HepG2 (cell line): ENCODE results near the gene SRC. TPM values are rescaled to one million over a fixed set of nuclear protein-coding genes. Genes with fewer than 3 reads are reported as not detected.

Experiments
- CBFB ChIP-seq: sonication (generic); formaldehyde crosslinking; IDR thresholded peaks from 2 replicates; pipeline ENCODE4 v1.4.0; 2020; ENCODE audit warnings: missing genetic modification reagents
- CHD2 ChIP-seq: IDR thresholded peaks from 2 replicates; pipeline ENCODE4 v1.6.1; 2011; ENCODE audit warnings: low read depth, low read length, improper control_type of control experiment
- DZIP1 ChIP-seq: sonication (generic); formaldehyde crosslinking; IDR thresholded peaks from 2 replicates; pipeline ENCODE4 v1.5.0; 2020; ENCODE audit warnings: mild to moderate bottlenecking, missing genetic modification reagents
- ETV5 ChIP-seq: IDR thresholded peaks from 2 replicates; pipeline ENCODE4 v1.6.1; 2018; ENCODE audit warnings: missing biosample characterization, missing genetic modification reagents, inconsistent platforms, borderline replicate concordance
- FOXO4 ChIP-seq: sonication (generic); formaldehyde crosslinking; conservative IDR thresholded peaks from 2 replicates; pipeline ENCODE4 v1.8.1; 2023; ENCODE audit warnings: missing genetic modification reagents
- KLF12 ChIP-seq: sonication (generic); formaldehyde crosslinking; IDR thresholded peaks from 2 replicates; pipeline ENCODE4 v1.4.0; 2020; ENCODE audit warnings: missing genetic modification reagents, borderline replicate concordance
- NRL ChIP-seq: sonication (generic); formaldehyde crosslinking; IDR thresholded peaks from 2 replicates; pipeline ENCODE4 v1.5.0; 2020; ENCODE audit warnings: missing genetic modification reagents, mild to moderate bottlenecking, moderate library complexity, borderline replicate concordance
- PHF20 ChIP-seq: sonication (generic); formaldehyde crosslinking; IDR thresholded peaks from 2 replicates; pipeline ENCODE4 v1.5.0; 2020; ENCODE audit warnings: mild to moderate bottlenecking, missing genetic modification reagents
- POLR2A ChIP-seq, 2 experiments: IDR thresholded peaks; 2 replicates each; pipeline ENCODE4 v1.6.1; 2011; ENCODE audit warnings: low read depth in 2 of 2, low read length in 2 of 2, mild to moderate bottlenecking in 1 of 2, moderate library complexity in 1 of 2; ENCODE audit not compliant: insufficient read depth in 1 of 2
- RERE ChIP-seq: IDR thresholded peaks from 2 replicates; pipeline ENCODE4 v1.6.1; 2016; ENCODE audit warnings: low read depth, missing genetic modification reagents, missing compliant biosample characterization
- SOX6 ChIP-seq, 2 experiments: fragments of 450-650 bp in 1 of 2; sonication (generic) in 1 of 2; formaldehyde crosslinking in 1 of 2; IDR thresholded peaks; 2 replicates each; pipeline versions ENCODE4 v1.4.0 to v1.6.1; 2017 to 2020; ENCODE audit warnings: antibody characterized with exemption in 1 of 2, mild to moderate bottlenecking in 1 of 2, missing genetic modification reagents in 1 of 2
- TBL1XR1 ChIP-seq: fragments of 150-350 bp; IDR thresholded peaks from 2 replicates; pipeline ENCODE4 v1.6.1; 2014; ENCODE audit warnings: borderline replicate concordance, low read length; ENCODE audit not compliant: partially characterized antibody
- ZFP36L2 ChIP-seq: sonication (generic); formaldehyde crosslinking; IDR thresholded peaks from 2 replicates; pipeline ENCODE4 v1.4.0; 2020; ENCODE audit warnings: missing genetic modification reagents
- ZNF160 ChIP-seq: sonication (generic); formaldehyde crosslinking; IDR thresholded peaks from 2 replicates; pipeline ENCODE4 v1.8.0; 2022; ENCODE audit warnings: mild to moderate bottlenecking, inconsistent platforms, missing genetic modification reagents
- ZNF605 ChIP-seq: sonication (generic); formaldehyde crosslinking; IDR thresholded peaks from 2 replicates; pipeline ENCODE4 v1.8.0; 2022; ENCODE audit warnings: mild to moderate bottlenecking, missing genetic modification reagents
- ZNF841 ChIP-seq: sonication (generic); formaldehyde crosslinking; IDR thresholded peaks from 2 replicates; pipeline ENCODE4 v1.8.1; 2023; ENCODE audit warnings: missing genetic modification reagents, borderline replicate concordance
- ZZZ3 ChIP-seq: sonication (generic); formaldehyde crosslinking; IDR thresholded peaks from 2 replicates; pipeline ENCODE4 v1.4.0; 2020; ENCODE audit warnings: missing genetic modification reagents, mild to moderate bottlenecking, borderline replicate concordance
- polyA plus RNA-seq, 8 experiments: library from polyadenylated mRNA; depleted of rRNA in 3 of 8; stranded (reverse) in 7 of 8; unstranded in 1 of 8; fragments of >200 nt; fragmentation: Illumina TruSeq in 4 of 8; extraction: Trizol in 4 of 8; gene quantifications; 2 replicates each; pipeline versions ENCODE4 v1.2.1 to v1.2.3, GENCODE V29; 2011 to 2016; ENCODE audit warnings: low read depth in 4 of 8, missing spikeins in 1 of 8, mixed read lengths in 1 of 8; ENCODE audit not compliant: insufficient read depth in 1 of 8
- total RNA-seq, 5 experiments: library from RNA; depleted of rRNA; stranded (reverse); fragments of >200 nt; fragmentation: Illumina TruSeq; extraction: Trizol; gene quantifications; 2 replicates each; pipeline ENCODE4 v1.2.3, GENCODE V29; 2016; ENCODE audit warnings: low read depth in 1 of 5

SRC gene
- total and polyA plus RNA-seq, 2 of the 13 experiments (the other 11 are each of a cell fraction or from before 2014, with no cell fraction given) = 54.7 to 192 TPM

DNA sequence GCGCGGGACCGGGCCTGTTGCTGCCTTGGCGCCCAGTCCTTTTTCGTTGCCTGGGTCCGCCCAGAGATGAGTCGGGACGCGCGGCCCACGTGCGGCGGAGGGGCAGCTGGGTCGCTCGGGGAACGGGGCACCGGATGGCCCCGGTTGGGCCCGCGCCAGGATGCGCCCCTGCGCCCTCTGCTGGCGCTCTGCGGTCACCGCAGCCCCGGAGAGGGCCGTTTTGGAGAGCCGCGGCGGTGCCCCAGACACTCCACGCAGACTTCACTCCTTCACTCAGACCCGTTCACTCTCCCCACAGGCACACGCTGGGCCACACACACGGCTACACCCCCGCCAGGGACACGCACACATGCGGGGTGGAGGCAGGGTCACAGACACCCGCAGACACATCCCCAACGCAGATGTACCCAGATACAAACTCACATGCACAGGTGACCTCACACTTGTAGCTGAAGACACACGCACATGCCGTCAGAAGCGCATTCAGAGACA, 38.8 kb downstream of the SRC start (continued):
- TF ChIP-seq RERE (CRISPR knock-in tag) = no peak
- no peak for TF ChIP-seq PHF20 (CRISPR knock-in tag)
- peak; percentile 39; the same call in 1 of the 2 replicates for TF ChIP-seq ZNF160 (CRISPR knock-in tag)
- no peak; the same call in 1 of the 2 replicates for TF ChIP-seq NRL (CRISPR knock-in tag)
- TF ChIP-seq TBL1XR1 = no peak
- TF ChIP-seq ZFP36L2 (CRISPR knock-in tag) = no peak
- peak; percentile 71 for TF ChIP-seq ETV5 (CRISPR knock-in tag)
- no peak for TF ChIP-seq CHD2
- TF ChIP-seq FOXO4 (CRISPR knock-in tag) = no peak
- TF ChIP-seq CBFB (CRISPR knock-in tag) = peak; percentile 90
- TF ChIP-seq ZZZ3 (CRISPR knock-in tag) = no peak
- peak; percentile 11; the same call in 1 of the 2 replicates for TF ChIP-seq DZIP1
- peak; percentile 99 for TF ChIP-seq KLF12 (CRISPR knock-in tag)
- no peak for TF ChIP-seq ZNF841 (CRISPR knock-in tag)
- TF ChIP-seq SOX6 (IDR thresholded peaks at IDR 0.05) = no peak
- TF ChIP-seq SOX6 (CRISPR knock-in tag; IDR thresholded peaks at IDR 0.05) = peak; percentile 26; the same call in 1 of the 2 replicates
- no peak for TF ChIP-seq ZNF605 (CRISPR knock-in tag)
- no peak for TF ChIP-seq POLR2A (IDR thresholded peaks at IDR 0.05; ENCODE audit: insufficient read depth in 1 of 2, low read depth in 2 of 2, low read length in 2 of 2)
